WTC11 (cell line): Measurements from ENCODE around the gene NPAS3. TPM values are rescaled to one million over a fixed set of nuclear protein-coding genes. Genes with fewer than 3 reads are reported as not detected.

Source experiments
- ATAC-seq: fragments of 200-7000 bp; cut with Tn5 transposase; 2 replicates; pipeline ENCODE4 v1.10.0; 2021; ENCODE audit warnings: mild to moderate bottlenecking, moderate library complexity
- CTCF ChIA-PET: fragments of 300-600 bp; sonication (Branson Sonifier 250); formaldehyde crosslinking; loops from one replicate; lab custom pipeline; 2021; ENCODE audit warnings: antibody characterized with exemption; lab: Charles Lee
- POLR2A ChIA-PET: fragments of 350-600 bp; sonication (Branson Sonifier 250); formaldehyde crosslinking; loops from one replicate; lab custom pipeline; 2021; ENCODE audit warnings: antibody characterized with exemption; lab: Charles Lee
- DNase-seq: peaks from one replicate; pipeline ENCODE4 v3.0.0; 2021; ENCODE audit warnings: low spot score
- H3K27ac Mint-ChIP-seq: 2 replicates; pipeline ENCODE4 v1.8.0; 2021; ENCODE audit warnings: mixed read lengths
- H3K27me3 Mint-ChIP-seq: 2 replicates; pipeline ENCODE4 v1.8.0; 2021; ENCODE audit warnings: low read depth, mild to moderate bottlenecking, moderate library complexity, mixed read lengths
- H3K36me3 Mint-ChIP-seq: 2 replicates; pipeline ENCODE4 v1.8.0; 2021; ENCODE audit warnings: mixed read lengths
- H3K4me1 Mint-ChIP-seq: 2 replicates; pipeline ENCODE4 v1.8.0; 2022; ENCODE audit warnings: mixed read lengths
- H3K4me3 Mint-ChIP-seq: 2 replicates; pipeline ENCODE4 v1.8.0; 2021; ENCODE audit warnings: mild to moderate bottlenecking, moderate library complexity, mixed read lengths
- H3K9me3 Mint-ChIP-seq: 2 replicates; pipeline ENCODE4 v1.8.0; 2021; ENCODE audit warnings: mixed read lengths
- ATF1 ChIP-seq: sonication (generic); formaldehyde crosslinking; IDR thresholded peaks from 2 replicates; pipeline ENCODE4 v1.8.1; 2023; ENCODE audit warnings: mild to moderate bottlenecking, moderate library complexity, missing genetic modification reagents
- CDX4 ChIP-seq: fragments of 250-450 bp; sonication (Bioruptor Pico); IDR thresholded peaks from 2 replicates; pipeline ENCODE4 v1.9.0; 2021; ENCODE audit warnings: moderate library complexity, mild to moderate bottlenecking, inconsistent platforms, borderline replicate concordance
- CREM ChIP-seq: sonication (generic); formaldehyde crosslinking; IDR thresholded peaks from 2 replicates; pipeline ENCODE4 v1.8.1; 2022; ENCODE audit warnings: mild to moderate bottlenecking, missing genetic modification reagents, moderate library complexity
- ELF4 ChIP-seq: sonication (generic); formaldehyde crosslinking; IDR thresholded peaks from 2 replicates; pipeline ENCODE4 v1.8.1; 2022; ENCODE audit warnings: low read depth, mild to moderate bottlenecking, moderate library complexity, missing genetic modification reagents
- EMX1 ChIP-seq: fragments of 250-450 bp; sonication (Bioruptor Pico); IDR thresholded peaks from 2 replicates; pipeline ENCODE4 v1.8.0; 2021; ENCODE audit warnings: mild to moderate bottlenecking
- ERG ChIP-seq: fragments of 250-450 bp; sonication (Bioruptor Pico); IDR thresholded peaks from 2 replicates; pipeline ENCODE4 v1.8.0; 2021; ENCODE audit warnings: mild to moderate bottlenecking
- ETV6 ChIP-seq: sonication (generic); formaldehyde crosslinking; IDR thresholded peaks from 2 replicates; pipeline ENCODE4 v1.8.1; 2022; ENCODE audit warnings: mild to moderate bottlenecking, missing genetic modification reagents
- IRF2 ChIP-seq: sonication (generic); formaldehyde crosslinking; IDR thresholded peaks from 2 replicates; pipeline ENCODE4 v1.8.0; 2022; ENCODE audit warnings: low read depth, missing genetic modification reagents, borderline replicate concordance
- NFATC4 ChIP-seq: fragments of 250-450 bp; sonication (Bioruptor Pico); IDR thresholded peaks from 2 replicates; pipeline ENCODE4 v1.9.0; 2021; ENCODE audit warnings: mild to moderate bottlenecking
- NR1H2 ChIP-seq: sonication (generic); formaldehyde crosslinking; IDR thresholded peaks from 2 replicates; pipeline ENCODE4 v1.9.0; 2021; ENCODE audit warnings: mild to moderate bottlenecking, moderate library complexity, missing genetic modification reagents
- NR2C2 ChIP-seq: sonication (generic); formaldehyde crosslinking; IDR thresholded peaks from 2 replicates; pipeline ENCODE4 v1.8.0; 2022; ENCODE audit warnings: mild to moderate bottlenecking, missing genetic modification reagents
- OVOL2 ChIP-seq: fragments of 250-450 bp; sonication (Bioruptor Pico); IDR thresholded peaks from 2 replicates; pipeline ENCODE4 v1.9.0; 2021; ENCODE audit warnings: mild to moderate bottlenecking, borderline replicate concordance
- PRDM15 ChIP-seq: sonication (generic); formaldehyde crosslinking; IDR thresholded peaks from 2 replicates; pipeline ENCODE4 v1.8.0; 2022; ENCODE audit warnings: missing genetic modification reagents
- SMAD3 ChIP-seq: sonication (generic); formaldehyde crosslinking; IDR thresholded peaks from 2 replicates; pipeline ENCODE4 v1.8.0; 2022; ENCODE audit warnings: missing genetic modification reagents, mild to moderate bottlenecking, borderline replicate concordance
- SMAD4 ChIP-seq: sonication (generic); formaldehyde crosslinking; IDR thresholded peaks from 2 replicates; pipeline ENCODE4 v1.8.0; 2022; ENCODE audit warnings: mild to moderate bottlenecking, missing genetic modification reagents
- SP1 ChIP-seq: sonication (generic); formaldehyde crosslinking; conservative IDR thresholded peaks from 2 replicates; pipeline ENCODE4 v1.8.1; 2022; ENCODE audit warnings: missing genetic modification reagents
- TCF7 ChIP-seq: sonication (generic); formaldehyde crosslinking; IDR thresholded peaks from 2 replicates; pipeline ENCODE4 v1.8.0; 2022; ENCODE audit warnings: mild to moderate bottlenecking, low read depth, missing genetic modification reagents, moderate library complexity
- TEAD4 ChIP-seq: sonication (generic); formaldehyde crosslinking; IDR thresholded peaks from 2 replicates; pipeline ENCODE4 v1.8.0; 2022; ENCODE audit warnings: mild to moderate bottlenecking, missing genetic modification reagents
- ZNF232 ChIP-seq: sonication (generic); formaldehyde crosslinking; IDR thresholded peaks from 2 replicates; pipeline ENCODE4 v1.8.0; 2022; ENCODE audit warnings: mild to moderate bottlenecking, missing genetic modification reagents
- ZNF281 ChIP-seq: sonication (generic); formaldehyde crosslinking; IDR thresholded peaks from 2 replicates; pipeline ENCODE4 v1.8.0; 2023; ENCODE audit warnings: mild to moderate bottlenecking, missing genetic modification reagents
- total RNA-seq: library from RNA; stranded (reverse); gene quantifications from 3 replicates; pipeline ENCODE4 v1.2.3, GENCODE V29; 2021
- TF ChIP-seq, protein P1 (sequence below): fragments of 250-450 bp; sonication (Bioruptor Pico); IDR thresholded peaks from 2 replicates; pipeline ENCODE4 v2.1.2; 2022; ENCODE audit warnings: mild to moderate bottlenecking, moderate library complexity
- TF ChIP-seq, protein P2 (sequence below): sonication (generic); formaldehyde crosslinking; IDR thresholded peaks from 2 replicates; pipeline ENCODE4 v1.8.0; 2023; ENCODE audit warnings: missing genetic modification reagents
- TF ChIP-seq, protein P3 (sequence below): fragments of 250-450 bp; sonication (Bioruptor Pico); conservative IDR thresholded peaks from 2 replicates; pipeline ENCODE4 v1.9.0; 2021; ENCODE audit warnings: mild to moderate bottlenecking
- TF ChIP-seq, protein P4 (sequence below): fragments of 250-450 bp; sonication (Bioruptor Pico); IDR thresholded peaks from 2 replicates; pipeline ENCODE4 v1.9.0; 2021; ENCODE audit warnings: mild to moderate bottlenecking

The NPAS3 gene
- total RNA-seq, 1 experiment from 2014 or later: 3.2 TPM

GRCh38 chr14:33661101-33661500, 722.4 kb downstream of the NPAS3 start:
- H3K9me3 Mint-ChIP-seq: peaks cover 30% of the 10 kb centered on the region
- no peaks in the 10 kb centered on the region for H3K27me3 Mint-ChIP-seq
- POLR2A ChIA-PET: no interaction called here
- CTCF ChIA-PET: no interaction called here
- no peak for DNase-seq
- H3K4me3 Mint-ChIP-seq: no peak overlapping the region
- no peak for ATAC-seq
- H3K27ac Mint-ChIP-seq: no peak overlapping the region
- H3K36me3 Mint-ChIP-seq: peaks cover 13% of the 10 kb centered on the region
- TF ChIP-seq ATF1 (CRISPR knock-in tag) (no peak), NFATC4 (CRISPR knock-in tag) (no peak), ZNF281 (no peak), TCF7 (CRISPR knock-in tag) (no peak), SMAD3 (CRISPR knock-in tag) (no peak), PRDM15 (CRISPR knock-in tag) (no peak), ERG (CRISPR knock-in tag) (no peak), ELF4 (CRISPR knock-in tag) (no peak), SMAD4 (CRISPR knock-in tag) (no peak)
- TF ChIP-seq, protein P1, sequence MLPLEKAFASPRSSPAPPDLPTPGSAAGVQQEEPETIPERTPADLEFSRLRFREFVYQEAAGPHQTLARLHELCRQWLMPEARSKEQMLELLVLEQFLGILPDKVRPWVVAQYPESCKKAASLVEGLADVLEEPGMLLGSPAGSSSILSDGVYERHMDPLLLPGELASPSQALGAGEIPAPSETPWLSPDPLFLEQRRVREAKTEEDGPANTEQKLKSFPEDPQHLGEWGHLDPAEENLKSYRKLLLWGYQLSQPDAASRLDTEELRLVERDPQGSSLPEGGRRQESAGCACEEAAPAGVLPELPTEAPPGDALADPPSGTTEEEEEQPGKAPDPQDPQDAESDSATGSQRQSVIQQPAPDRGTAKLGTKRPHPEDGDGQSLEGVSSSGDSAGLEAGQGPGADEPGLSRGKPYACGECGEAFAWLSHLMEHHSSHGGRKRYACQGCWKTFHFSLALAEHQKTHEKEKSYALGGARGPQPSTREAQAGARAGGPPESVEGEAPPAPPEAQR (CRISPR knock-in tag): no peak
- TF ChIP-seq, all 79 proteins: peak for 0
- H3K4me1 Mint-ChIP-seq: peaks cover 10% of the 10 kb centered on the region; the same call in 1 of the 2 replicates

- ATAC-seq (no peak), DNase-seq (no peak)
- TF ChIP-seq IRF2 (no peak), NR1H2 (no peak), SP1 (CRISPR knock-in tag) (no peak), ZNF232 (CRISPR knock-in tag) (no peak), CDX4 (CRISPR knock-in tag) (no peak), OVOL2 (CRISPR knock-in tag) (no peak), ELF4 (CRISPR knock-in tag) (no peak), CREM (CRISPR knock-in tag) (no peak), TEAD4 (CRISPR knock-in tag) (no peak), ETV6 (CRISPR knock-in tag) (no peak), NR2C2 (CRISPR knock-in tag) (no peak), EMX1 (CRISPR knock-in tag) (no peak)
- TF ChIP-seq, protein P2, sequence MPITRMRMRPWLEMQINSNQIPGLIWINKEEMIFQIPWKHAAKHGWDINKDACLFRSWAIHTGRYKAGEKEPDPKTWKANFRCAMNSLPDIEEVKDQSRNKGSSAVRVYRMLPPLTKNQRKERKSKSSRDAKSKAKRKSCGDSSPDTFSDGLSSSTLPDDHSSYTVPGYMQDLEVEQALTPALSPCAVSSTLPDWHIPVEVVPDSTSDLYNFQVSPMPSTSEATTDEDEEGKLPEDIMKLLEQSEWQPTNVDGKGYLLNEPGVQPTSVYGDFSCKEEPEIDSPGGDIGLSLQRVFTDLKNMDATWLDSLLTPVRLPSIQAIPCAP: no peak
- TF ChIP-seq, protein P3, sequence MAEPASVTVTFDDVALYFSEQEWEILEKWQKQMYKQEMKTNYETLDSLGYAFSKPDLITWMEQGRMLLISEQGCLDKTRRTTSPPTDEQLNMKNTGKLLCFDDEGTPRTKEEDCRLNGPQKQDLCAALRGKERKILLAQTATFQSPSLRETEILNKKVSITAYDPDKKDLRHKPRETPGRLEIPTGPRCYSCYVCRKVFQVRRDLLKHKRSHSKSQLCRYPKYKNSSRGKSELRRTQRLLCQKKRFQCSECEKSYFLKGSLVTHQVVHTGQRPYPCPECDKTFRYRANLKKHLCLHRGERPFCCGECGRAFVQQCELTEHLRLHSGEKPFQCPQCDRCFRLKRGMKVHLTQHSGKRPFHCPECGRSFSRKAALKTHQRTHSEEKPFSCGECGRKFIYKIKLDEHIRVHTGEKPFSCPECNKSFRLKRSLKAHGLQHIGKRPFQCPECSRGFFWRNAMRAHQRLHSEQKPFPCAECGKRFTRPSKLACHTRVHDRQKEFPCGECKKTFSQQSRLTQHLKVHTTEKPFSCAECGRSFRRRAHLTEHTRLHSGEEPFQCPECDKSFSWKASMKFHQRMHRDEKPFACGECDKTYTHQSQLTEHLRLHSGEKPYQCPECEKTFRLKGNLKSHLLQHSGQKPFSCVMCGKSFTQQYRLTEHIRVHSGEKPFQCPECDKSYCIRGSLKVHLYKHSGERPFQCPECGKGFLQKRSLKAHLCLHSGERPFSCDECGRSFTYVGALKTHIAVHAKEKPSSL (CRISPR knock-in tag): no peak
- TF ChIP-seq, protein P4, sequence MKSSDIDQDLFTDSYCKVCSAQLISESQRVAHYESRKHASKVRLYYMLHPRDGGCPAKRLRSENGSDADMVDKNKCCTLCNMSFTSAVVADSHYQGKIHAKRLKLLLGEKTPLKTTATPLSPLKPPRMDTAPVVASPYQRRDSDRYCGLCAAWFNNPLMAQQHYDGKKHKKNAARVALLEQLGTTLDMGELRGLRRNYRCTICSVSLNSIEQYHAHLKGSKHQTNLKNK: no peak
- no peak overlapping the region for H3K4me3 Mint-ChIP-seq
- peaks cover 12% of the 10 kb centered on the region for H3K4me1 Mint-ChIP-seq
- ChIA-PET POLR2A (no interaction called here), CTCF (no interaction called here)
- H3K27me3 Mint-ChIP-seq: no peaks in the 10 kb centered on the region
- peaks cover 21% of the 10 kb centered on the region for H3K36me3 Mint-ChIP-seq
- no peak overlapping the region for H3K27ac Mint-ChIP-seq
- H3K9me3 Mint-ChIP-seq: peaks cover 30% of the 10 kb centered on the region
These were observed 729.4 kb downstream of the NPAS3 start for GRCh38 chr14:33668066-33668465.
